ENCODE measurements around the gene TRIM22.
"Not testable (repeated sequence)": the region's sequence is repeated elsewhere in the genome, so short reads cannot be mapped to it uniquely, and the experiment has no call there.

TRIM22 gene

DNA sequence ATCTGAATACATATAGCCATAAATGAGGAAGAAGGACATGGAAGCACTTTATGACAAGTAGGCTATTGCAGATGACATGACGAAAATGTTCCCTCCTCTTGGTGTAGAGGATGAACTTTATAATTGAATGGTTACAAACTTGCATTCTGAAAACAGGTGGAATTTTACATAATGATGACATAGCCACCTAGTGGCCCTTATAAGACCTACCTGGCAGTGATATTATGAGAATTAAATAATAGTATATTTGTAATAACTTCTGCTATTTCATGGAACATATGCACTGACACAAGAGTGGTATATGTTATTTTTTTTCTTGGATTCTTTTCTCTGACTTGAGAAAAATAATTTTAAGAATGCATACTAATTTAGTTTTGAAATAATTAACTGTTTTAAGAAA is 22.9 kb downstream of the TRIM22 start:
- Histone ChIP-seq H3K27me3 (no peaks in the 10 kb centered on the region), H3K4me1 (no peaks in the 10 kb centered on the region), H3K36me3 (no peaks in the 10 kb centered on the region), H3K9me3 (no peaks in the 10 kb centered on the region), H3K4me3 (ENCODE audit: low read depth, low read length) (no peak overlapping the region)
- TF ChIP-seq, protein P1, sequence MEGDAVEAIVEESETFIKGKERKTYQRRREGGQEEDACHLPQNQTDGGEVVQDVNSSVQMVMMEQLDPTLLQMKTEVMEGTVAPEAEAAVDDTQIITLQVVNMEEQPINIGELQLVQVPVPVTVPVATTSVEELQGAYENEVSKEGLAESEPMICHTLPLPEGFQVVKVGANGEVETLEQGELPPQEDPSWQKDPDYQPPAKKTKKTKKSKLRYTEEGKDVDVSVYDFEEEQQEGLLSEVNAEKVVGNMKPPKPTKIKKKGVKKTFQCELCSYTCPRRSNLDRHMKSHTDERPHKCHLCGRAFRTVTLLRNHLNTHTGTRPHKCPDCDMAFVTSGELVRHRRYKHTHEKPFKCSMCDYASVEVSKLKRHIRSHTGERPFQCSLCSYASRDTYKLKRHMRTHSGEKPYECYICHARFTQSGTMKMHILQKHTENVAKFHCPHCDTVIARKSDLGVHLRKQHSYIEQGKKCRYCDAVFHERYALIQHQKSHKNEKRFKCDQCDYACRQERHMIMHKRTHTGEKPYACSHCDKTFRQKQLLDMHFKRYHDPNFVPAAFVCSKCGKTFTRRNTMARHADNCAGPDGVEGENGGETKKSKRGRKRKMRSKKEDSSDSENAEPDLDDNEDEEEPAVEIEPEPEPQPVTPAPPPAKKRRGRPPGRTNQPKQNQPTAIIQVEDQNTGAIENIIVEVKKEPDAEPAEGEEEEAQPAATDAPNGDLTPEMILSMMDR (IDR thresholded peaks at IDR 0.05; ENCODE audit: low read depth, low read length), result no peak
- DNase-seq, result no peak

DNA sequence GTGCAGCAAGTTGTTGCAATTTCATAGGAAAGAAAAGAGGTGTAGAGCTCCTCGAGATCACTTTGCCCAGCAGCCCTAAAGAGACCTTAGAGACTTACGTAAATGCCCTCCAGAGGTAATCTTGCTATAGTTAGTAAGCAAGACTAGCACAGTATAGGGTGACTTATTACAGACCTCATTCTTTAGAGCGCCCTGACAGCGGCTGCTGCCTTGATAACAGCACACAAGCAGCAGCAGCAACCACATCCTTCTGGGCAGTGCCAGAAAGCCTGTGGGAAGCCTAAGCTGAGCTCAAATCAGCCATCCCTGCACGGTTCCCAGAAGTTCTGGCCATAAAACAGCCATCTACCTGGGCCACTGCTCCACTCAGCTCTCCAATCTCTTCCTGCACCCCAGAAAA is 24.1 kb downstream of the TRIM22 start:
- Histone ChIP-seq H3K4me3 (ENCODE audit: low read depth, low read length) (no peak overlapping the region), H3K27me3 (no peaks in the 10 kb centered on the region), H3K36me3 (no peaks in the 10 kb centered on the region), H3K9me3 (no peaks in the 10 kb centered on the region), H3K4me1 (no peaks in the 10 kb centered on the region)
- TF ChIP-seq, protein P1 (IDR thresholded peaks at IDR 0.05; ENCODE audit: low read depth, low read length), result no peak
- no peak for DNase-seq

DNA sequence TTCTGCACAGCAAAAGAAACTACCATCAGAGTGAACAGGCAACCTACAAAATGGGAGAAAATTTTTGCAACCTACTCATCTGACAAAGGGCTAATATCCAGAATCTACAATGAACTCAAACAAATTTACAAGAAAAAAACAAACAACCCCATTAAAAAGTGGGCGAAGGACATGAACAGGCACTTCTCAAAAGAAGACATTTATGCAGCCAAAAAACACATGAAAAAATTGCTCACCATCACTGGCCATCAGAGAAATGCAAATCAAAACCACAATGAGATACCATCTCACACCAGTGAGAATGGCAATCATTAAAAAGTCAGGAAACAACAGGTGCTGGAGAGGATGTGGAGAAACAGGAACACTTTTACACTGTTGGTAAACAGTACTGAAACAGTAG is 26.9 kb downstream of the TRIM22 start:
- not testable (repeated sequence) for H3K4me1 ChIP-seq; DNase-seq; H3K9me3 ChIP-seq; H3K27me3 ChIP-seq; H3K36me3 ChIP-seq; H3K4me3 ChIP-seq (ENCODE audit: low read depth, low read length)

DNA sequence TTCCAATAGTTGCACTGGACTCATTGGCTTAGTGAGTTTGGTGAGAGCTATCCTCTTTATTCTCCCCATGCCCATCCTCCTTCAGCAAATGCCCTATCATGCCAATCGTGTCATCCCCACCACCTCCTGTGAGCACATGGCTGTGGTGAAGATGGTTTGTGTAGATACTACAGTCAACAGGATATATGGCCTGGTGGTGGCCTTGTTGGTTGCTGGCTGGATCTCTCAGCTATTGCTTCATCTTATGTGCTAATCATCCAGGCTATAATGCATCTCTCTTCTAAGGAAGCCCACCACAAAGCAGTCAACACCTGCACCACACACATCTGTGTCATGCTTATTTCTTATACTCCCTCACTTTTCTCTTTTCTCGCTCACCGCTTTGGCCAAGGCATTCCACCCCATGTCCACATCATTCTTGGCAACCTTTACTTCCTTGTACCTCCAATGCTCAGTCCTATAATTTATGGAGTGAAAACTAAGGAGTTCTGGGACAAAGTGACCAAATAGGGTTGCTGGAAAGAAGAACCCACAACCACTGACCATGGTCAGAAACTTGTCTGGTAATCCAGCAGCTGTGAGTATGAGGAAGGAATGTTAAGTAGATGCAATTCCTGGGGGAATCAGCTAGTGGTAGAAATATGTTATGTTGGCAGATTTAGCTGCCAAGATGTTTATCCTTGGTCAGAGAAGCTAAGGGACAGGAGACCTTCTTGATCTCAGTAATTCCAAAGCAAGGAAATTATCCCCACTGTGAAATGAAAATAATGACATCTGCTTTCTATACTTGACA is 30.3 kb downstream of the TRIM22 start:
- Histone ChIP-seq H3K9me3 (no peaks in the 10 kb centered on the region), H3K27me3 (no peaks in the 10 kb centered on the region), H3K4me3 (ENCODE audit: low read depth, low read length) (no peak overlapping the region), H3K36me3 (no peaks in the 10 kb centered on the region), H3K4me1 (no peaks in the 10 kb centered on the region)
- TF ChIP-seq, protein P1 (IDR thresholded peaks at IDR 0.05; ENCODE audit: low read depth, low read length), result no peak
- no peak for DNase-seq

DNA sequence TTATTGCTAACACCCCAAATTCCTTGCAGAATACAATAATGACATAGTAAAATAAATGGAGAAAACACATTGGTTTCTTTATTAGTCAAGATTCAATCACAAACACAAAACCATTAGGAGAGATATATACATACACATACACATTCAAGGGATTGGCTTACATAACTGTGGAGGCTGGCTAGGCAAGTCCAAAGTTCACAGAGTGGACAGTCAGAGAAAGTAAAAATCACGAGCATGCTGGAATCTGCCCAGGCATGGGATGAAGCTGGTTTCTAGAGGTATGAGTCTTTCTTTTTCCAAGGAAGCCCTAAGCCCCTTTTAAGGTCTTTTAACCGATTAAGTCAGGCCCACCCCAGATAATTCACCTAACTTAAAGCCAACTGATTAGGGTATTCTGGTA is 33.0 kb downstream of the TRIM22 start:
- Histone ChIP-seq H3K4me3 (ENCODE audit: low read depth, low read length) (no peak overlapping the region), H3K4me1 (no peaks in the 10 kb centered on the region), H3K9me3 (no peaks in the 10 kb centered on the region), H3K27me3 (no peaks in the 10 kb centered on the region), H3K36me3 (no peaks in the 10 kb centered on the region)
- no peak for DNase-seq
- TF ChIP-seq, protein P1 (IDR thresholded peaks at IDR 0.05; ENCODE audit: low read depth, low read length), result no peak

DNA sequence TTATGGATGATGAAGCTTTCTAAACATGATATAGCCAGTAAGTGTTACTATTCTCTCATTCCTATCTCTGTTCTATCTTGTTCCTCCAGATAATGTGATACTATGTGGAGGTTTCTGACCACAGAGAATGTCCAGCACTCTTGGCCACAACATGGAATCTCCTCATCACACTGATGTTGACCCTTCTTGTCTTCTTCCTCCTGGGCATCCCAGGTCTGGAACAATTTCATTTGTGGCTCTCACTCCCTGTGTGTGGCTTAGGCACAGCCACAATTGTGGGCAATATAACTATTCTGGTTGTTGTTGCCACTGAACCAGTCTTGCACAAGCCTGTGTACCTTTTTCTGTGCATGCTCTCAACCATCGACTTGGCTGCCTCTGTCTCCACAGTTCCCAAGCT is 36.8 kb downstream of the TRIM22 start:
- no peaks in the 10 kb centered on the region for H3K4me1 ChIP-seq
- no peaks in the 10 kb centered on the region for H3K27me3 ChIP-seq
- no peaks in the 10 kb centered on the region for H3K9me3 ChIP-seq
- DNase-seq, result no peak
- TF ChIP-seq, protein P1 (IDR thresholded peaks at IDR 0.05; ENCODE audit: low read depth, low read length), result no peak
- H3K36me3 ChIP-seq, result no peaks in the 10 kb centered on the region
- H3K4me3 ChIP-seq (ENCODE audit: low read depth, low read length), result no peak overlapping the region

Measured in BE2C (cell line).